Endothelial cell of umbilical vein (primary cell): ENCODE measurements around the gene SERPINE1.

Source experiments
- CTCF ChIP-seq, 2 donors: IDR thresholded peaks; 1 replicate in 1 of 2; 2 replicates in 1 of 2; pipeline ENCODE4 v1.5.1; 2011; ENCODE audit warnings: low read length in 2 of 2, mild to moderate bottlenecking in 2 of 2, moderate library complexity in 2 of 2, control low read depth in 1 of 2, inconsistent platforms in 1 of 2, low read depth in 1 of 2; ENCODE audit not compliant: insufficient read depth in 1 of 2; ENCODE audit errors: extremely low read depth in 1 of 2
- EZH2 ChIP-seq: IDR thresholded peaks from 2 replicates; pipeline ENCODE4 v1.6.1; 2012; ENCODE audit warnings: borderline replicate concordance, low read depth, mild to moderate bottlenecking, moderate library complexity, low read length, inconsistent platforms; ENCODE audit not compliant: severe bottlenecking
- MAX ChIP-seq: IDR thresholded peaks from 2 replicates; pipeline ENCODE4 v1.6.1; 2011; ENCODE audit not compliant: insufficient read depth, insufficient read length
- MYC ChIP-seq: IDR thresholded peaks from one replicate; pipeline ENCODE4 v1.6.1; 2011; ENCODE audit warnings: mild to moderate bottlenecking, low read depth, low read length
- POLR2A ChIP-seq: IDR thresholded peaks from 2 replicates; pipeline ENCODE4 v1.6.1; 2012; ENCODE audit warnings: low read depth, mild to moderate bottlenecking, control low read depth, low read length
- POLR2AphosphoS5 ChIP-seq: IDR thresholded peaks from 2 replicates; pipeline ENCODE4 v1.6.1; 2012; ENCODE audit warnings: low read depth, mild to moderate bottlenecking, control low read depth, low read length, moderate library complexity; ENCODE audit not compliant: insufficient read depth

- TF ChIP-seq MAX (no peak), MYC (no peak), CTCF (IDR thresholded peaks at IDR 0.05; ENCODE audit: extremely low read depth in 1 of 2, insufficient read depth in 1 of 2, low read depth in 1 of 2, low read length in 2 of 2) (no peak), POLR2A (no peak), POLR2AphosphoS5 (no peak), EZH2 (no peak)
These were observed 37.9 kb upstream of the SERPINE1 start for GRCh38 chr7:101088858-101089529.
